ENCODE measurements around the gene PLET1. TPM values are rescaled to one million over a fixed set of nuclear protein-coding genes. Genes with fewer than 3 reads are reported as not detected.

The PLET1 gene
- total and polyA plus RNA-seq, 4 donors = not detected

DNA sequence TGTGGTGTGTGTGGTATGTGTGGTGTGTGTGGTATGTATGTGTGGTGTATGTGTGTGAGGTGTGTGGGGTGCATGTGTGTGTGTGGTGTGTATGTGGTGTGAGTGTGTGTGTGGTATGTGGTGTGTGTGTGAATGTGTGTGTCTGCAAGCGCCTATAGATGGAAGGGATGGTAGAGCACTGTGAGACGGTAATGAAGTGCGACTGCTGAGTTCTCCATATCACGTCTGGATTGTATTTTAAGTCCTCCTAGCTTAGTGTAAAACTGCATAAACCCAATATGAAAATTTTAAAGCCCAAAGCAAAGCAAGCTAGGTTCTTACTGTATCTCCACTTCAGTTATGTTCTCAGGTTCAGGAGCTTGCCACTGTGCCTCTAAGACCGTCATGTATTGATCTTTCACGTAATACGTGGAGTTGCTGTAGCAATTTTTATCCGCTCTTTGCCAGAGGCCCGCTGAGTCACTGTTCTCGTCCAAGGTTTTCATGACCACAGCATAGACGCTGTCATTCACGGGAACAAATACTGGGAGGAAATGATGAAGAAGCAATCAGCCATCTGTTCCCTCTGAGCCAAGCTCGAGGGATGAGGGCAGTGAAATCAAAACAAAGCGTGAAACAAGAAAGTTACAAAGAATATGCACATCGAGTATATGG is 5.5 kb downstream of the PLET1 start (continued):
- TF ChIP-seq TAF1 (conservative IDR thresholded peaks at IDR 0.05) (no peak), NR2F2 (IDR thresholded peaks at IDR 0.05) (no peak), JUND (IDR thresholded peaks at IDR 0.05) (no peak)

- Histone ChIP-seq H3K4me1 (ENCODE audit: control insufficient read depth in 4 of 4, insufficient read depth in 4 of 4, low read length in 3 of 4) (no peaks in the 10 kb centered on the region), H3K9ac (ENCODE audit: low read depth in 1 of 2, low read length in 2 of 2) (no peak overlapping the region), H3K27me3 (ENCODE audit: control insufficient read depth in 4 of 4, insufficient read depth in 4 of 4, low read length in 3 of 4) (no peaks in the 10 kb centered on the region), H3K4me3 (ENCODE audit: low read depth in 1 of 3, low read length in 3 of 3) (no peak overlapping the region), H3K27ac (ENCODE audit: low read depth in 1 of 2, low read length in 2 of 2) (no peak overlapping the region), H3K36me3 (ENCODE audit: control insufficient read depth in 4 of 4, insufficient read depth in 3 of 4, low read depth in 1 of 4, low read length in 3 of 4) (no peaks in the 10 kb centered on the region), H3K9me3 (ENCODE audit: control insufficient read depth in 4 of 4, low read length in 3 of 4) (no peaks in the 10 kb centered on the region)
- TF ChIP-seq RAD21 (IDR thresholded peaks at IDR 0.05) (no peak), JUND (IDR thresholded peaks at IDR 0.05) (no peak), MAX (IDR thresholded peaks at IDR 0.05) (no peak), TAF1 (conservative IDR thresholded peaks at IDR 0.05) (no peak), HNF4A (conservative IDR thresholded peaks at IDR 0.05) (no peak), RXRA (IDR thresholded peaks at IDR 0.05) (no peak), GABPA (IDR thresholded peaks at IDR 0.05 in 1 of 2, conservative IDR thresholded peaks at IDR 0.05 in 1 of 2) (no peak), HNF4G (IDR thresholded peaks at IDR 0.05) (no peak), FOXA1 (IDR thresholded peaks at IDR 0.05) (no peak), NR2F2 (IDR thresholded peaks at IDR 0.05) (no peak), YY1 (IDR thresholded peaks at IDR 0.05) (no peak), FOXA2 (IDR thresholded peaks at IDR 0.05) (no peak), EGR1 (IDR thresholded peaks at IDR 0.05; ENCODE audit: low read depth in 2 of 2) (no peak), CTCF (IDR thresholded peaks at IDR 0.05; ENCODE audit: low read depth, low read length, missing input control) (no peak)
- TF ChIP-seq, protein P1, sequence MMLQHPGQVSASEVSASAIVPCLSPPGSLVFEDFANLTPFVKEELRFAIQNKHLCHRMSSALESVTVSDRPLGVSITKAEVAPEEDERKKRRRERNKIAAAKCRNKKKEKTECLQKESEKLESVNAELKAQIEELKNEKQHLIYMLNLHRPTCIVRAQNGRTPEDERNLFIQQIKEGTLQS (IDR thresholded peaks at IDR 0.05) = no peak
- TF ChIP-seq, protein P2, sequence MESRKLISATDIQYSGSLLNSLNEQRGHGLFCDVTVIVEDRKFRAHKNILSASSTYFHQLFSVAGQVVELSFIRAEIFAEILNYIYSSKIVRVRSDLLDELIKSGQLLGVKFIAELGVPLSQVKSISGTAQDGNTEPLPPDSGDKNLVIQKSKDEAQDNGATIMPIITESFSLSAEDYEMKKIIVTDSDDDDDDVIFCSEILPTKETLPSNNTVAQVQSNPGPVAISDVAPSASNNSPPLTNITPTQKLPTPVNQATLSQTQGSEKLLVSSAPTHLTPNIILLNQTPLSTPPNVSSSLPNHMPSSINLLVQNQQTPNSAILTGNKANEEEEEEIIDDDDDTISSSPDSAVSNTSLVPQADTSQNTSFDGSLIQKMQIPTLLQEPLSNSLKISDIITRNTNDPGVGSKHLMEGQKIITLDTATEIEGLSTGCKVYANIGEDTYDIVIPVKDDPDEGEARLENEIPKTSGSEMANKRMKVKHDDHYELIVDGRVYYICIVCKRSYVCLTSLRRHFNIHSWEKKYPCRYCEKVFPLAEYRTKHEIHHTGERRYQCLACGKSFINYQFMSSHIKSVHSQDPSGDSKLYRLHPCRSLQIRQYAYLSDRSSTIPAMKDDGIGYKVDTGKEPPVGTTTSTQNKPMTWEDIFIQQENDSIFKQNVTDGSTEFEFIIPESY (IDR thresholded peaks at IDR 0.05) = no peak
- TF ChIP-seq, protein P3, sequence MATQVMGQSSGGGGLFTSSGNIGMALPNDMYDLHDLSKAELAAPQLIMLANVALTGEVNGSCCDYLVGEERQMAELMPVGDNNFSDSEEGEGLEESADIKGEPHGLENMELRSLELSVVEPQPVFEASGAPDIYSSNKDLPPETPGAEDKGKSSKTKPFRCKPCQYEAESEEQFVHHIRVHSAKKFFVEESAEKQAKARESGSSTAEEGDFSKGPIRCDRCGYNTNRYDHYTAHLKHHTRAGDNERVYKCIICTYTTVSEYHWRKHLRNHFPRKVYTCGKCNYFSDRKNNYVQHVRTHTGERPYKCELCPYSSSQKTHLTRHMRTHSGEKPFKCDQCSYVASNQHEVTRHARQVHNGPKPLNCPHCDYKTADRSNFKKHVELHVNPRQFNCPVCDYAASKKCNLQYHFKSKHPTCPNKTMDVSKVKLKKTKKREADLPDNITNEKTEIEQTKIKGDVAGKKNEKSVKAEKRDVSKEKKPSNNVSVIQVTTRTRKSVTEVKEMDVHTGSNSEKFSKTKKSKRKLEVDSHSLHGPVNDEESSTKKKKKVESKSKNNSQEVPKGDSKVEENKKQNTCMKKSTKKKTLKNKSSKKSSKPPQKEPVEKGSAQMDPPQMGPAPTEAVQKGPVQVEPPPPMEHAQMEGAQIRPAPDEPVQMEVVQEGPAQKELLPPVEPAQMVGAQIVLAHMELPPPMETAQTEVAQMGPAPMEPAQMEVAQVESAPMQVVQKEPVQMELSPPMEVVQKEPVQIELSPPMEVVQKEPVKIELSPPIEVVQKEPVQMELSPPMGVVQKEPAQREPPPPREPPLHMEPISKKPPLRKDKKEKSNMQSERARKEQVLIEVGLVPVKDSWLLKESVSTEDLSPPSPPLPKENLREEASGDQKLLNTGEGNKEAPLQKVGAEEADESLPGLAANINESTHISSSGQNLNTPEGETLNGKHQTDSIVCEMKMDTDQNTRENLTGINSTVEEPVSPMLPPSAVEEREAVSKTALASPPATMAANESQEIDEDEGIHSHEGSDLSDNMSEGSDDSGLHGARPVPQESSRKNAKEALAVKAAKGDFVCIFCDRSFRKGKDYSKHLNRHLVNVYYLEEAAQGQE (IDR thresholded peaks at IDR 0.05) = no peak
- no peak for DNase-seq (ENCODE audit: low spot score)
- WGBS = 99% methylated on average over 3 of the region's 3 CpGs
Observed at GRCh38 chr11:112253605-112254242, 6.9 kb downstream of the PLET1 start.
